Lower leg skin (tissue), 4 donors: Measurements from ENCODE around the gene HLA-DOA. TPM values are rescaled to one million over a fixed set of nuclear protein-coding genes. Genes with fewer than 3 reads are reported as not detected.

ENCODE experiments used
- DNase-seq, 2 donors: peaks; one replicate each; pipeline ENCODE4 v3.0.0-alpha.2; 2019; ENCODE audit warnings: low spot score in 2 of 2
- H3K4me3 ChIP-seq: fragments of 200-600 bp; sonication (generic); 2 replicates; pipeline ENCODE4 v1.5.1; 2017; ENCODE audit warnings: mild to moderate bottlenecking, low read depth; ENCODE audit not compliant: poor library complexity, severe bottlenecking
- CTCF ChIP-seq, 3 donors: fragments of 450-650 bp; IDR thresholded peaks; one replicate each; pipeline ENCODE4 v1.5.1; 2016; ENCODE audit warnings: antibody characterized with exemption in 3 of 3, mild to moderate bottlenecking in 3 of 3, moderate library complexity in 2 of 3
- POLR2A ChIP-seq, 2 donors: fragments of 450-650 bp; IDR thresholded peaks; one replicate each; pipeline ENCODE4 v1.6.1; 2016 to 2017; ENCODE audit warnings: antibody characterized with exemption in 2 of 2, mild to moderate bottlenecking in 1 of 2, moderate library complexity in 1 of 2
- WGBS, 2 donors: methylation state at CpG; one replicate each; pipeline ENCODE4 v1.1.5; 2018; 5-methylcytosine and 5-hydroxymethylcytosine counted together
- intact Hi-C: fragments of 100-400 bp; cut with DNase I; formaldehyde crosslinking; loops from one replicate; pipeline ENCODE4 v1.15.0; 2023; ENCODE audit warnings: low total_unique reads
- total RNA-seq, 4 donors: library from RNA; depleted of rRNA; stranded (reverse); fragments of >200 nt; gene quantifications; one replicate each; pipeline ENCODE4 v1.1.0, GENCODE V29; 2016

The HLA-DOA gene
- total RNA-seq, 4 donors from 2014 or later, result 4.3 to 47.9 (median 13.4) TPM

GRCh38 chr6:32977272-32977952 lies 32.0 kb downstream of the HLA-DOA start:
- intact Hi-C loops, result loop anchor here (5.0 kb wide), 1 partner anchor 40 kb away; no protein-coding TSS in a partner anchor
- DNase-seq, result no peak
- no peak overlapping the region for H3K4me3 ChIP-seq
- 71 to 74% methylated on average over 10 of the region's 10 CpGs for WGBS, 2 donors
- TF ChIP-seq CTCF (IDR thresholded peaks at IDR 0.05), result no peak
- TF ChIP-seq POLR2A (IDR thresholded peaks at IDR 0.05), result no peak

- TF ChIP-seq POLR2A (IDR thresholded peaks at IDR 0.05) (no peak), CTCF (IDR thresholded peaks at IDR 0.05) (no peak)
- DNase-seq, result no peak
- intact Hi-C loops, result loop anchor here (5.0 kb wide), 1 partner anchor 39 kb away; no protein-coding TSS in a partner anchor
- 86 to 90% methylated on average over 7 of the region's 7 CpGs for WGBS, 2 donors
- no peak overlapping the region for H3K4me3 ChIP-seq
Observed at GRCh38 chr6:32976334-32977069, 32.9 kb downstream of the HLA-DOA start.

- no peak for TF ChIP-seq POLR2A (IDR thresholded peaks at IDR 0.05)
- TF ChIP-seq CTCF (IDR thresholded peaks at IDR 0.05), result no peak
- no peak for DNase-seq
- intact Hi-C loops, result loop anchor here (5.0 kb wide), 1 partner anchor 39 kb away; no protein-coding TSS in a partner anchor
- 54 to 62% methylated on average over 2 of the region's 2 CpGs for WGBS, 2 donors
- H3K4me3 ChIP-seq, result no peak overlapping the region
Observed at GRCh38 chr6:32975886-32976285, 33.5 kb downstream of the HLA-DOA start.

GRCh38 chr6:32974541-32975308 lies 34.7 kb downstream of the HLA-DOA start:
- 2 to 5% methylated on average over 11 to 14 of the region's 14 CpGs for whole genome bisulfite sequencing, 2 donors
- DNase-seq, result no peak
- H3K4me3 ChIP-seq, result peak overlapping the region; percentile 95
- no peak for TF ChIP-seq CTCF (IDR thresholded peaks at IDR 0.05)
- no peak for TF ChIP-seq POLR2A (IDR thresholded peaks at IDR 0.05)
- intact Hi-C loops, result loop anchor here (5.0 kb wide), 1 partner anchor 37 kb away; no protein-coding TSS in a partner anchor

GRCh38 chr6:32974016-32974333 lies 35.4 kb downstream of the HLA-DOA start:
- intact Hi-C loops, result no loop called here
- no peak for TF ChIP-seq CTCF (IDR thresholded peaks at IDR 0.05)
- TF ChIP-seq POLR2A (IDR thresholded peaks at IDR 0.05), result no peak
- no peak for DNase-seq
- 1 to 2% methylated on average over 4 of the region's 4 CpGs for WGBS, 2 donors
- H3K4me3 ChIP-seq, result peak overlapping the region; percentile 95
